OCI-LY1 (cell line): ENCODE results near the gene NTF3.
"Not testable (repeated sequence)": the region's sequence is repeated elsewhere in the genome, so short reads cannot be mapped to it uniquely, and the experiment has no call there.

Experiments
- EZH2 ChIP-seq: fragments of 200-600 bp; sonication (generic), shearing (Covaris generic); IDR thresholded peaks from 2 replicates; pipeline ENCODE4 v1.8.0; 2017; ENCODE audit warnings: borderline replicate concordance, mixed run types, mild to moderate bottlenecking, antibody characterized with exemption, low read length, moderate library complexity, mixed read lengths
- TF ChIP-seq, protein P1 (sequence below): fragments of 200-600 bp; sonication (generic), shearing (Covaris generic); IDR thresholded peaks from 2 replicates; pipeline ENCODE4 v1.5.1; 2017; ENCODE audit warnings: mild to moderate bottlenecking, antibody characterized with exemption, low read length, moderate library complexity, mixed read lengths

DNA sequence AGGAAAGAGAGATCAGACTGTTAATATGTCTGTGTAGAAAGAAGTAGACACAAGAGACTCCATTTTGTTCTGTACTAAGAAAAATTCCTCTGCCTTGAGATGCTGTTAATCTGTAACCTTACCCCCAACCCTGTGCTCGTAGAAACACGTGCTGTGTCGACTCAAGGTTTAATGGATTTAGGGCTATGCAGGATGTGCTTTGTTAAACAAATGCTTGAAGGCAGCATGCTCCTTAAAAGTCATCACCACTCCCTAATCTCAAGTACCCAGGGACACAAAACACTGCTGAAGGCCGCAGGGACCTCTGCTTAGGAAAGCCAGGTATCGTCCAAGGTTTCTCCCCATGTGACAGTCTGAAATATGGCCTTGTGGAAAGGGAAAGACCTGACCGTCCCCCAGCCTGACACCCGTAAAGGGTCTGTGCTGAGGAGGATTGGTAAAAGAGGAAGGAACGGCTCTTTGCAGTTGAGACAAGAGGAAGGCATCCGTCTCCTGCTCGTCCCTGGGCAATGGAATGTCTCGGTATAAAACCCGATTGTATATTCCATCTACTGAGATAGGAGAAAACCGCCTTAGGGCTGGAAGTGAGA, 105.2 kb downstream of the NTF3 start:
- TF ChIP-seq, protein P1, sequence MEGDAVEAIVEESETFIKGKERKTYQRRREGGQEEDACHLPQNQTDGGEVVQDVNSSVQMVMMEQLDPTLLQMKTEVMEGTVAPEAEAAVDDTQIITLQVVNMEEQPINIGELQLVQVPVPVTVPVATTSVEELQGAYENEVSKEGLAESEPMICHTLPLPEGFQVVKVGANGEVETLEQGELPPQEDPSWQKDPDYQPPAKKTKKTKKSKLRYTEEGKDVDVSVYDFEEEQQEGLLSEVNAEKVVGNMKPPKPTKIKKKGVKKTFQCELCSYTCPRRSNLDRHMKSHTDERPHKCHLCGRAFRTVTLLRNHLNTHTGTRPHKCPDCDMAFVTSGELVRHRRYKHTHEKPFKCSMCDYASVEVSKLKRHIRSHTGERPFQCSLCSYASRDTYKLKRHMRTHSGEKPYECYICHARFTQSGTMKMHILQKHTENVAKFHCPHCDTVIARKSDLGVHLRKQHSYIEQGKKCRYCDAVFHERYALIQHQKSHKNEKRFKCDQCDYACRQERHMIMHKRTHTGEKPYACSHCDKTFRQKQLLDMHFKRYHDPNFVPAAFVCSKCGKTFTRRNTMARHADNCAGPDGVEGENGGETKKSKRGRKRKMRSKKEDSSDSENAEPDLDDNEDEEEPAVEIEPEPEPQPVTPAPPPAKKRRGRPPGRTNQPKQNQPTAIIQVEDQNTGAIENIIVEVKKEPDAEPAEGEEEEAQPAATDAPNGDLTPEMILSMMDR = not testable (repeated sequence)
- not testable (repeated sequence) for TF ChIP-seq EZH2
